ENCODE data around the gene TYW1.
"Not testable (repeated sequence)": the region's sequence is repeated elsewhere in the genome, so short reads cannot be mapped to it uniquely, and the experiment has no call there.

Gene TYW1

DNA sequence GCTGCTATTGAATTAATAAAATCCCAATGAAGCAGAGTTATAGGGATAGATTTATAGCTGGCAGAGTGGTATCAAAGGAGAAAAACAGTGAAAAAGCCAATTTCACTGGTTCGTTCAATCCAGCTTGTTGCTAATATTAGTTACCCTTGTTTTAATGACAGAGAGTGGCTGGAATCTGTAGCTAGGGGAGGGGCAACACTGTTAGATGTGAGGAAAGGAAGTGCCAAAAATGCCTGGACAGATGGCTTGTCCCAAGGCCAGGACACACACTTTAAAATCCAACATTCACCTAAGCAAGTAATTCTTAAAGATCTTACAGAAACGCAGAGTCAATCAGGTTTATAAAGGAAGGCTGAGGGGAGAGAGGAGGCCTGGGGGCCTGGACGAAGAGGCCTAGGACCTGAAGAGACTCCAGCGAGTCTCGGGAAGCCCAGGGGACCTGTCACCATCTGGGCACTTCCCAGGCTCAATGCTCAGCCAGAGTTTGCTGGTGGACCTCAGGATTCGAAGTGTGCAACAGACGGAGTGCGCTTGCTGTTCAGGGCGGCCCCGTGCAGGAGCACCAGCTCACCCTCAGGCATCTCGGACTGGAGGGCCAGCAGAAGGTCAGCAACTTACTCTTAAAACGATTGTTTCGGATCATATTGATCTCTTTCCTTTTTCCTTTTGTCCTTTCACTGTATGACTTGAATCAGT is 38.9 kb upstream of the TYW1 start:
- no peak for DNase-seq (ENCODE audit: low read depth)

DNA sequence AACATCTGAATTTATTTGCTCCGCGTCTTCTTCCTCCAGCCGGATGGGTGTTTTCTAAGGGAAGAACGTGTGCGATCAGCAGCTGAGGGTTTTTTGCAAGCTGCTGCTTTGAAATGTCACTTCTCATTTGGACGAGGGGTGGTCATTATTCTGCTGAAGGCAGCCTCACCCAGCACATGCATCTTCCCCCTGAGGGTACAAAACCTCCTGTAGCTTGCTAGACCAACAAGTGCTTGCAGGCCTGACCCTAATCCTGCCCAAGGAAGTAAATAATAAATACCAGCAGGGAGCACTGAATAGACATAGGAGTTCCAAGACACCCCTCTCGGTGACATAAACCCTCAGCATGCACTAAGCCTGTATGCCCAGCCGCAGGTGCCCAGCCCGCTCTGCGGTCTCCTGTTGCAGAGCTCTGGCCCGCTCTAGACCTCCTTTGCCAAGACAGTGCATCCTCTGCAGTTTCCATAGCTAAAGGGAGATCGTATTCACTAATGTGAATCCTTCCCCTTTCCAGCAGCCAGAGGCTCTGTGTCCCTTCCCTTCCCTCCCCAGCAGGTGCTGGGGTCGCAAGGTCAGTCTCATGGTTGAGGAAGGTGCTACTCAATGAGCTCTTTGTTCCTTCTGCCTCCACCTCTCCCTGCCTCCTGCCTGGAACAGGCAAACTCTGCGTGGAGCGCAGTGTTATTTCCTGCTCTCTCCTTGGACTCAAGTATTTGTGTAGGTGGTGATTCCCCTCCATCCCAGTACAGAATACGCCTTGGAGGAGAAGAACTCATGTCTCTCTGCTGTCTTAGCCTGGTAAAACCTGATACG is 37.9 kb upstream of the TYW1 start:
- TF ChIP-seq, protein P1, sequence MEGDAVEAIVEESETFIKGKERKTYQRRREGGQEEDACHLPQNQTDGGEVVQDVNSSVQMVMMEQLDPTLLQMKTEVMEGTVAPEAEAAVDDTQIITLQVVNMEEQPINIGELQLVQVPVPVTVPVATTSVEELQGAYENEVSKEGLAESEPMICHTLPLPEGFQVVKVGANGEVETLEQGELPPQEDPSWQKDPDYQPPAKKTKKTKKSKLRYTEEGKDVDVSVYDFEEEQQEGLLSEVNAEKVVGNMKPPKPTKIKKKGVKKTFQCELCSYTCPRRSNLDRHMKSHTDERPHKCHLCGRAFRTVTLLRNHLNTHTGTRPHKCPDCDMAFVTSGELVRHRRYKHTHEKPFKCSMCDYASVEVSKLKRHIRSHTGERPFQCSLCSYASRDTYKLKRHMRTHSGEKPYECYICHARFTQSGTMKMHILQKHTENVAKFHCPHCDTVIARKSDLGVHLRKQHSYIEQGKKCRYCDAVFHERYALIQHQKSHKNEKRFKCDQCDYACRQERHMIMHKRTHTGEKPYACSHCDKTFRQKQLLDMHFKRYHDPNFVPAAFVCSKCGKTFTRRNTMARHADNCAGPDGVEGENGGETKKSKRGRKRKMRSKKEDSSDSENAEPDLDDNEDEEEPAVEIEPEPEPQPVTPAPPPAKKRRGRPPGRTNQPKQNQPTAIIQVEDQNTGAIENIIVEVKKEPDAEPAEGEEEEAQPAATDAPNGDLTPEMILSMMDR (conservative IDR thresholded peaks at IDR 0.05; ENCODE audit: control insufficient read depth, insufficient read depth, low read depth, low read length): no peak
- no peak for DNase-seq (ENCODE audit: low read depth)
- no peak overlapping the region for H3K4me3 ChIP-seq (ENCODE audit: control insufficient read depth, low read depth, low read length)

More for the DNA sequence above, 38.9 kb upstream of the TYW1 start:
- TF ChIP-seq, protein P1 (conservative IDR thresholded peaks at IDR 0.05; ENCODE audit: control insufficient read depth, insufficient read depth, low read depth, low read length): no peak
- H3K4me3 ChIP-seq (ENCODE audit: control insufficient read depth, low read depth, low read length): no peak overlapping the region

DNA sequence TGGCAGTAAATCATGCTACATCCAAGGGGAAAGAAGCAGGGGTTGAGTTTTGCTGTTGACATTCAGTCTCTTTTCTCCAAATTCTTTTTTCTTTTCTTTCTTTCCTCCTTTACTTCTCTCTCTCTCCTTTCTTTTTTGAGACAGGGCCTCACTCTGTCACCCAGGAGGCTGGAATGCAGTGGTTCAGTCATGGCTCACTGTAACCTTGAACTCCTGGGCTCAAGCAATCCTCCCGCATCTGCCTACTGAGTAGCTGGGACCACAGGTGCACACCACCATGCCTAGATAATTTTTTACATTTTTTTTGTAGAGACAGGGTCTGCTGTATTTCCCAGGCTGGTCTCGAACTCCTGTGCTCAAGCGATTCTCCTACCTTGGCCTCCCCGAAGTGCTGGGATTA is 36.4 kb upstream of the TYW1 start:
- no peak for DNase-seq (ENCODE audit: low read depth)
- TF ChIP-seq, protein P1 (conservative IDR thresholded peaks at IDR 0.05; ENCODE audit: control insufficient read depth, insufficient read depth, low read depth, low read length): no peak
- no peak overlapping the region for H3K4me3 ChIP-seq (ENCODE audit: control insufficient read depth, low read depth, low read length)

DNA sequence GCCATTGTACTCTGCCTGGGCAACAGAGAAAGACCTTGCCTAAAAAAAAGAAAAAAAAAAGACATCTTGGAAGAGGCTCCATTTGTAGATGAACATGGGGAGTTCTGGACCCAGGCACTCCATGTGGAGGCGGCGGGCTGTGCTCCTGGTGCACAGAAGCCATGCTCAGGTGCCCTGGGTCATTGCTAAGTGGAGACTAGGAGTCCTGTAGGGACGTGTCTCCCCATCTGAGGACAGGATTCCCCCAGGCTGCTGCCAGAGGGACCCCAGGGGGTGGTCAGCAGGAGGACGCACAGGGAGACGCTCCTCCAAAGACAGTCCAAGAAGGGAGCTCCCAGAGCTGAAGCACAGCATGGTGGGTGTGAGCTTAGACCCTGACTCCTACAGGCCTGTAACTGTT is 35.5 kb upstream of the TYW1 start:
- no peak overlapping the region for H3K4me3 ChIP-seq (ENCODE audit: control insufficient read depth, low read depth, low read length)
- no peak for DNase-seq (ENCODE audit: low read depth)
- TF ChIP-seq, protein P1 (conservative IDR thresholded peaks at IDR 0.05; ENCODE audit: control insufficient read depth, insufficient read depth, low read depth, low read length): no peak

DNA sequence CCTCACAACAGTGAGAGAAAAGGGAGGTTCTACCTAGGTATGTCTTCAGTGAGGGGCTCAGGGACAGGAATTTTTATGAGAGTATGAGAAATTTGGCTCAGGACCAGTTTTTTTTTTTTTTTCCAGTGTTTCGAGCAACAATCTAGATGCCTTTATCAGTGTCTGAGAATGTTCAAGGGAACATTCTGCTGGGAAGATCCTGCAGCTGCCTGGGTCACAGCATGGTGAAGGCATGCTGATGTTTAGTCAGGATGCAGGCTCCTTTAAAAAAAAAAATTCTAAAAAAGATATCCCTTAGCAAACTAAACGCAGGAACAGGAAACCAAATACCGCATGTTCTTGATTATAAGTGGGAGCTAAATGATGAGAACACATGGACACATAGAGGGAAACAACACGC is 32.2 kb upstream of the TYW1 start:
- peak; percentile 43 for DNase-seq (ENCODE audit: low read depth)
- H3K4me3 ChIP-seq (ENCODE audit: control insufficient read depth, low read depth, low read length): no peak overlapping the region
- TF ChIP-seq, protein P1 (conservative IDR thresholded peaks at IDR 0.05; ENCODE audit: control insufficient read depth, insufficient read depth, low read depth, low read length): no peak

DNA sequence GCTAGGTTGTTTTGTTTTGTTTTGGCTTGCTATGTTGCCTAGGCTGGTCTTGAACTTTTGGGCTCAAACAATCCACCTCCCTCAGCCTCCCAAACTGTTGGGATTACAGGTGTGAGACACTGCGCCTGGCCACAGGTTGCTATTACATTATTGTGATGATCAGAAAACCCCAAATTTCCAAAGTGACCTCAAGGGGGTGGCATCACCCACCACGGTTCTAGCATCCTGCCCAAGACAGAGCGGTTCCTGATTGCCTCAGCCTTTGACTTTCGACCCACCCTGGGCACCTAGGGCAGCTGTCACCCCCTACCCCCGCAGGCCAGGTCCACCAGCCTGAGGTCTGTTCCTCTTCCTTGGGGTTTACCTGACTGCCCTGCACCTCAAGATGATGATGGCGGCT is 29.6 kb upstream of the TYW1 start:
- H3K4me3 ChIP-seq (ENCODE audit: control insufficient read depth, low read depth, low read length): no peak overlapping the region
- no peak for DNase-seq (ENCODE audit: low read depth)
- TF ChIP-seq, protein P1 (conservative IDR thresholded peaks at IDR 0.05; ENCODE audit: control insufficient read depth, insufficient read depth, low read depth, low read length): no peak

DNA sequence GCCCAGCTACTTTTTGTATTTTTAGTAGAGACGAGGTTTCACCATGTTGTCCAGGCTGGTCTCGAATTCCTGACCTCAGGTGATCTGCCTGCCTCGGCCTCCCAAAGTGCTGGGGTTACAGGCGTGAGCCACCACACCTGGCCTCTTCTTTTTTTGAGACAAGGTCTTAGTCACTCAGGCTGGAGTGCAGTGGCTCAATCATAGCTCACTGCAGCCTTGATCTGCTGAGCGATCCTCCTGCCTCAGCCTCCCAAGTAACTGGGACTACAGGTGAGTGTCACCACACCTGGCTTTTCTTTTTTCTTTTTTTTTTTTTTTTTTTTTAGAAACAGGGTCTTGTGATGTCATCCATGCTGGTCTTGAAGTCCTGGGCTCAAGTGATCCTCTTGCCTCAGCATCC is 27.6 kb upstream of the TYW1 start:
- H3K4me3 ChIP-seq (ENCODE audit: control insufficient read depth, low read depth, low read length); DNase-seq (ENCODE audit: low read depth): not testable (repeated sequence)

Measured in fibroblast of mammary gland (primary cell).